ENCODE measurements around the gene PPP1R2C.

The PPP1R2C gene

DNA sequence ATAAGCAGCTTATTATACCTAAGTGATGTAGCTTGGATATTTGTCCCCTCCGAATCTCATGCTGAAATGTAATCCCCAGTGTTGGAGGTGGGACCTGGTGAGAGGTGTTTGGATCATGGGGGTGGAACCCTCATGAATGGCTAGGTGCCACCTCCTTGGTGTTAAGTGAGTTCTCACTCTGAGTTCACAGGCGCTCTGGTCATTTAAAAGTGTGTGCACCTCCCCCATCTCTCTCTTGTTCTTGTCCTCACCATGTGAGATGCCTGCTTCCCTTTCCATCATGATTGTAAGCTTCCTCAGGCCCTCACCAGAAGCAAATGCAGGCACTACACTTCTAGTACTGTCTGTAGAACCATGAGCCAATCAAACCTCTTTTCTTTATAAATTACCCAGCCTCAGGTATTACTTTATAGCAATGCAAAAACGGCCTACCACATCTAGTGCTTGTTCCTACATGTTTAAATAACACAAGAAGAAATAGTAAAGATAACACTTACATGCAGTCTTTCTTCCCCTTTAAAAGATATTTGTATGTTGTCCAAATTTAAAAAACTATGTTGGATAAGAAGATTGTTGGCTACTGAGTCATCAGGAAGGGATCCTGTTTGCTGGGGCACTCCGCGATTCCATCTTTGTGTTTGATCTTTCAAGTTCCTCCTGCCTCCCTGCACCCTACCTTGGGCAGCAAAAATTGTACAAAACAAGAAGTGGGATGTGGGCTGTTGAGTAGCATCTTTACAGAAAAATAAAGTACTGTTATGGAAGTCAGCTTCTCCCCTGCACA lies 29.7 kb downstream of the PPP1R2C start:
- DNase-seq: no peak

GRCh38 chrX:42746606-42747005 lies 31.4 kb downstream of the PPP1R2C start:
- DNase-seq: no peak

DNA sequence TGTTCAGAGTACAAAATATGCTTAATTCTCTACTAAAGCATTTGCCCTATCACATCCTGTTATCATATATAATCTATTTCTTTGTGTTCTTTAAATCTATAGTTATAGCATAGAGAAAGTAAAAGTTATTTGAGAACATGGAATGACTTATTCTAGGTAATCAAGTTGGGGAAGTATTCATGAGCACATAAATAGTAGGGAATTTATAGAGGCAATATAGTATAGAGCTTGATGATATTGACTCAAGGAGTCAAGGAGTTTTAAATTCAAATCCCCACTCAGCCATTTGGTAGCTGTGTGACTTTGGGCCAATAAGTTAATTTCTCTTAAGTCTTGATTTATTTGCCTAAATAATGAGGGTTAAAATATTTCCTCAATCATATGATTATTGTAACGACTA lies 37.5 kb downstream of the PPP1R2C start:
- DNase-seq: no peak

DNA sequence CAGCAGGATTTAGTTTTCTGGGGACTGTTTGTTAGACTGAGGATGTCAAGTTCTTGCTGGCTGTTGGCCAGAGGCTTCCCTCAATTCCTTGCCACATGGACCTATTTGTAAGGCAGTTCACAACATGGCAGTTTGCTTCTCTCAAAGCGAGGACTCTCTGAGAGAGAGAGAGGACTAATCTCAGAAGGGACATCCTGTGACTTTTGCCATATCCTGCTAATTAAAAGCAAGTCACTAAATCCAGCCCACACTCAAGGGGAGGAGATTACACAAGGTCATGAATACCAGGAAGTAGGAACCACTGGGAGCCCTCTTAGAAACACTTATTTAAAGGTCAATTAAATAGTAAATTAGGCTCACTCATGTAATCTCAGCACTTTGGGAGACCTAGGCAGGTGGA lies 38.2 kb downstream of the PPP1R2C start:
- DNase-seq: peak; percentile 15

DNA sequence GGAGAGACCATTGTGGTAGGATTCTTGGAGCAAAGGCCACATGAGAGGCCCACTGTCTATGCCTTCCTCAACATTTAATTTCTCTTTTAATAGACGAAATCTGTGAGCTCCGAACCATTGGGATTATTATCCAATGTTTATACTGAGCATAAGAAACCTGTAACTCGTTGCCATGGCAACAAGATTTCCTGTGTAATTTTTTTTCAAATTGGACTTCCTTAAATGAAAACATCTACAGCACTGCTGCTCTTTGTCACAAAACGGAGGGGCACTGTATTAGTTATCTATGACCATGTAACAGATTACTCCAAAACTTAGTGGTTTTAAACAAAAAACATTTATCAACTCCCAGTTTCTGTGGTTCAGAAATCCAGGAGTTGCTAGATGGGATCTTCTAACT lies 38.7 kb downstream of the PPP1R2C start:
- DNase-seq: peak; percentile 56

- DNase-seq: no peak
Measured at GRCh38 chrX:42738552-42738951, 39.4 kb downstream of the PPP1R2C start.

DNA sequence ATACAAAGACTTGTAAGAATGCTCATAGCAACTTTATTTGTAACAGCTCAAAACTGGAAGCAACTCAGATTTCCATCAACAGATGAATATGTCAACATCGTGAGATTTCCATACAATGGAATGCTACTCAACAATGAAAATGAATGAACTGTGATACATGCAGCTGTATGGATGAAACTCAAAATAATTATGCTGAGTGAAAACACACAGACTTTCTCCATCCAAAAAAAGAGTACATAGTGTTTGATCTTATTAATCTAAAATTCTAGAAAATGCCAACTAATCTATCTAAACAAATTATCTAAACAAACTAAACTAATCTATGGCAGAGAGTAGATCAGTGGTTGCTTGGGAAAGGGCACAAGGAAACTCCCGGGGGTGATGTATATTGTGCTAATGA lies 42.7 kb downstream of the PPP1R2C start:
- no peak for DNase-seq

GRCh38 chrX:42732506-42732905 lies 45.5 kb downstream of the PPP1R2C start:
- no peak for DNase-seq
